Neural cell (in vitro differentiated cells): ENCODE data around the gene COMTD1. TPM values are rescaled to one million over a fixed set of nuclear protein-coding genes. Genes with fewer than 3 reads are reported as not detected.

Source experiments
- H2AFZ ChIP-seq: fragments of 200-600, 300-800 bp; sonication (generic), shearing (Covaris generic); 2 replicates; pipeline ENCODE4 v1.6.0; 2014; ENCODE audit warnings: low read depth, mild to moderate bottlenecking, antibody characterized with exemption, low read length, moderate library complexity
- H3F3A ChIP-seq: fragments of 200-600 bp; shearing (Covaris generic); 2 replicates; pipeline ENCODE4 v1.6.1; 2016; ENCODE audit warnings: mild to moderate bottlenecking, moderate library complexity, mixed read lengths, antibody characterized with exemption, low read length; ENCODE audit not compliant: insufficient read depth, poor library complexity, severe bottlenecking
- H3K27ac ChIP-seq: fragments of 200-600, 300-800 bp; sonication (generic), shearing (Covaris generic); 2 replicates; pipeline ENCODE4 v1.5.1; 2014; ENCODE audit warnings: mild to moderate bottlenecking, low read length, moderate library complexity
- H3K27me3 ChIP-seq: fragments of 300-800, 200-600 bp; sonication (generic), shearing (Covaris generic); 2 replicates; pipeline ENCODE4 v1.6.0; 2014; ENCODE audit warnings: mild to moderate bottlenecking, low read depth, low read length, moderate library complexity; ENCODE audit not compliant: insufficient read depth
- H3K36me3 ChIP-seq: fragments of 300-800, 200-600 bp; sonication (generic), shearing (Covaris generic); 2 replicates; pipeline ENCODE4 v1.5.1; 2014; ENCODE audit warnings: mild to moderate bottlenecking, antibody characterized with exemption, low read length, moderate library complexity; ENCODE audit not compliant: insufficient read depth
- H3K4me2 ChIP-seq: fragments of 300-800, 200-600 bp; sonication (generic), shearing (Covaris generic); 2 replicates; pipeline ENCODE4 v1.6.0; 2014; ENCODE audit warnings: mild to moderate bottlenecking, low read length
- H3K4me3 ChIP-seq: fragments of 300-800, 200-600 bp; sonication (generic), shearing (Covaris generic); 2 replicates; pipeline ENCODE4 v1.5.1; 2014; ENCODE audit warnings: mild to moderate bottlenecking, low read length, moderate library complexity
- H3K79me2 ChIP-seq: fragments of 200-600 bp; shearing (Covaris generic); replicated peaks from 2 replicates; pipeline ENCODE4 v1.6.0; 2014; ENCODE audit warnings: mild to moderate bottlenecking, low read length, moderate library complexity; ENCODE audit not compliant: insufficient read depth
- H3K9ac ChIP-seq: fragments of 300-800, 200-600 bp; sonication (generic), shearing (Covaris generic); 2 replicates; pipeline ENCODE4 v1.6.1; 2016; ENCODE audit warnings: mild to moderate bottlenecking, low read length, mixed read lengths
- H3K9me2 ChIP-seq: fragments of 200-600 bp; shearing (Covaris generic); 2 replicates; pipeline ENCODE4 v1.6.1; 2016; ENCODE audit warnings: mild to moderate bottlenecking, low read length, mixed read lengths; ENCODE audit not compliant: insufficient read depth
- H3K9me3 ChIP-seq: fragments of 200-600, 300-800 bp; sonication (generic), shearing (Covaris generic); 2 replicates; pipeline ENCODE4 v1.6.1; 2016; ENCODE audit warnings: mild to moderate bottlenecking, mixed run types, low read length, moderate library complexity, mixed read lengths
- H4K20me1 ChIP-seq: fragments of 200-600 bp; shearing (Covaris generic); 2 replicates; pipeline ENCODE4 v1.6.1; 2016; ENCODE audit warnings: mild to moderate bottlenecking, mixed run types; ENCODE audit not compliant: insufficient read depth
- EP300 ChIP-seq: fragments of 450-650 bp; conservative IDR thresholded peaks from 2 replicates; pipeline ENCODE4 v1.6.1; 2014; ENCODE audit warnings: antibody characterized with exemption, mild to moderate bottlenecking, moderate library complexity; ENCODE audit not compliant: poor library complexity, severe bottlenecking
- EZH2 ChIP-seq: fragments of 200-600, 300-800 bp; shearing (Covaris generic), sonication (generic); IDR thresholded peaks from 2 replicates; pipeline ENCODE4 v1.6.1; 2014; ENCODE audit warnings: antibody characterized with exemption, low read length, borderline replicate concordance, mild to moderate bottlenecking; ENCODE audit not compliant: insufficient read depth, poor library complexity, severe bottlenecking
- MXI1 ChIP-seq: fragments of 450-650 bp; conservative IDR thresholded peaks from 2 replicates; pipeline ENCODE4 v1.6.1; 2014; ENCODE audit warnings: antibody characterized with exemption, mild to moderate bottlenecking; ENCODE audit not compliant: poor library complexity, severe bottlenecking
- POLR2AphosphoS5 ChIP-seq: IDR thresholded peaks from 2 replicates; pipeline ENCODE4 v1.6.1; 2012
- RAD21 ChIP-seq: fragments of 450-650 bp; conservative IDR thresholded peaks from 2 replicates; pipeline ENCODE4 v1.6.1; 2014; ENCODE audit warnings: antibody characterized with exemption, mild to moderate bottlenecking, moderate library complexity
- SMC3 ChIP-seq: fragments of 450-650 bp; conservative IDR thresholded peaks from 2 replicates; pipeline ENCODE4 v1.6.1; 2014; ENCODE audit warnings: antibody characterized with exemption, mild to moderate bottlenecking, moderate library complexity; ENCODE audit not compliant: poor library complexity
- TAF1 ChIP-seq: IDR thresholded peaks from 2 replicates; pipeline ENCODE4 v1.6.1; 2012; ENCODE audit warnings: low read depth
- polyA plus RNA-seq: library from polyadenylated mRNA; depleted of rRNA; stranded (reverse); fragments of >200 nt; gene quantifications from 2 replicates; pipeline ENCODE4 v1.2.3, GENCODE V29; 2014
- TF ChIP-seq, protein P1 (sequence below): fragments of 450-650 bp; IDR thresholded peaks from 2 replicates; pipeline ENCODE4 v1.5.1; 2014; ENCODE audit warnings: antibody characterized with exemption, mild to moderate bottlenecking, moderate library complexity; ENCODE audit not compliant: poor library complexity, severe bottlenecking
- TF ChIP-seq, protein P2 (sequence below): IDR thresholded peaks from 2 replicates; pipeline ENCODE4 v1.6.1; 2012; ENCODE audit warnings: borderline replicate concordance

The COMTD1 gene
- polyA plus RNA-seq, 1 donor from 2014 or later: 51.4 TPM

DNA sequence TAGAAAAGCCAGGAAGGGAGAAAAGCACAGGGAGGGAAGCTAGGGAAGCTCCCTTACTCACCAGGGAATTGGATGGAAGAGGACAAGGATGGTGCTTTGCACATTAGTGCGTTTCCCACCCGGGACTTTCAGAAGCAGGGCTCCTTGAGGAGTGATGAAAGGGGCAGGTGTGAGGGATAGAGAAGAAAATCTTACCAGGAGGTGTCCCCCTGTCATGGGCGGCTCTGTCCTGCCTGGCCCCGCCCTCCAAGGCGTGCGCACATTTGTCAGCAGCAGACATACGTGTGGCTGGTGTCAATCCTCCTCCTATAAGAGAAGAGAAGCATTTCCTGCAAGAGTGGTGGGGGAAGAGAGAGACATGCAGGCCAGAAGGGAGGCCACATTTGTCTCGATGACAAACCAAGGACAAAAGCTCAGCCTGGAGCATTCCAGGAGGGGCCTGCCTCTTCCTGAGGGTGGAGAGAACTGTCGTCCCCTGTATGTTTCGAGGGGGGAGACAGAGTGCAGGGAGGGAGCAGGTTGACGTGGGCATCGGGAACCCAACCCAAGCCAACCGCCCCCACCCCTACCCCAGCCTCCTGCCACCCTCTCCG lies 47.4 kb upstream of the COMTD1 start:
- peak overlapping the region; percentile 43 for H3K27ac ChIP-seq
- peak overlapping the region; percentile 23 for H2AFZ ChIP-seq
- no peaks in the 10 kb centered on the region for H3F3A ChIP-seq
- H3K9me2 ChIP-seq: no peaks in the 10 kb centered on the region
- H3K27me3 ChIP-seq: no peaks in the 10 kb centered on the region
- no peaks in the 10 kb centered on the region for H3K36me3 ChIP-seq
- no peaks in the 10 kb centered on the region for H4K20me1 ChIP-seq
- peak overlapping the region; percentile 50 for H3K9ac ChIP-seq
- no peaks in the 10 kb centered on the region for H3K9me3 ChIP-seq
- H3K4me2 ChIP-seq: peak overlapping the region; percentile 67
- peak overlapping the region; percentile 57 for H3K4me3 ChIP-seq
- TF ChIP-seq POLR2AphosphoS5 (peak; percentile 21), MXI1 (no peak)
- H3K79me2 ChIP-seq: no peaks in the 10 kb centered on the region

DNA sequence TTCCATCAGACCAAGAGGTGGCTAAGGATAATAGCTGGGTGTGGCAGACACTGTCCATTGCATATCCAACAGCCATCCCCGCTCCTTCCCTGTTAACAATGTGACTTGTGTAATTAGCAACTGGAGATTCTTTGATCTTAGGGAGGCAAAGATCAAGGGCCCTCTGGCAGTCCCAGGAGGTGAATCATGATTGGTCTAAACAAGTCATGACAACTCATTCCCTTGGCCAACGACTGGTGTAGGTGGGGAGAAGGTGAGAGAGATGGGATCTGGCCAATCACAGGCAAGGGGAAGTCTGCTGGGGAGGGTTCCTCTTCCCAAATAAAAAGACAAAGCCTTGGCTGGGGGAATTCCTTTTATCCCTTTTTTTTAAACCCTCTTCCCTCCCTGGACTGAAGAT lies 46.2 kb upstream of the COMTD1 start:
- TF ChIP-seq POLR2AphosphoS5 (no peak), TAF1 (no peak), EP300 (no peak), EZH2 (no peak), SMC3 (no peak), MXI1 (no peak), RAD21 (no peak)
- TF ChIP-seq, protein P1, sequence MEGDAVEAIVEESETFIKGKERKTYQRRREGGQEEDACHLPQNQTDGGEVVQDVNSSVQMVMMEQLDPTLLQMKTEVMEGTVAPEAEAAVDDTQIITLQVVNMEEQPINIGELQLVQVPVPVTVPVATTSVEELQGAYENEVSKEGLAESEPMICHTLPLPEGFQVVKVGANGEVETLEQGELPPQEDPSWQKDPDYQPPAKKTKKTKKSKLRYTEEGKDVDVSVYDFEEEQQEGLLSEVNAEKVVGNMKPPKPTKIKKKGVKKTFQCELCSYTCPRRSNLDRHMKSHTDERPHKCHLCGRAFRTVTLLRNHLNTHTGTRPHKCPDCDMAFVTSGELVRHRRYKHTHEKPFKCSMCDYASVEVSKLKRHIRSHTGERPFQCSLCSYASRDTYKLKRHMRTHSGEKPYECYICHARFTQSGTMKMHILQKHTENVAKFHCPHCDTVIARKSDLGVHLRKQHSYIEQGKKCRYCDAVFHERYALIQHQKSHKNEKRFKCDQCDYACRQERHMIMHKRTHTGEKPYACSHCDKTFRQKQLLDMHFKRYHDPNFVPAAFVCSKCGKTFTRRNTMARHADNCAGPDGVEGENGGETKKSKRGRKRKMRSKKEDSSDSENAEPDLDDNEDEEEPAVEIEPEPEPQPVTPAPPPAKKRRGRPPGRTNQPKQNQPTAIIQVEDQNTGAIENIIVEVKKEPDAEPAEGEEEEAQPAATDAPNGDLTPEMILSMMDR: no peak
- TF ChIP-seq, protein P2, sequence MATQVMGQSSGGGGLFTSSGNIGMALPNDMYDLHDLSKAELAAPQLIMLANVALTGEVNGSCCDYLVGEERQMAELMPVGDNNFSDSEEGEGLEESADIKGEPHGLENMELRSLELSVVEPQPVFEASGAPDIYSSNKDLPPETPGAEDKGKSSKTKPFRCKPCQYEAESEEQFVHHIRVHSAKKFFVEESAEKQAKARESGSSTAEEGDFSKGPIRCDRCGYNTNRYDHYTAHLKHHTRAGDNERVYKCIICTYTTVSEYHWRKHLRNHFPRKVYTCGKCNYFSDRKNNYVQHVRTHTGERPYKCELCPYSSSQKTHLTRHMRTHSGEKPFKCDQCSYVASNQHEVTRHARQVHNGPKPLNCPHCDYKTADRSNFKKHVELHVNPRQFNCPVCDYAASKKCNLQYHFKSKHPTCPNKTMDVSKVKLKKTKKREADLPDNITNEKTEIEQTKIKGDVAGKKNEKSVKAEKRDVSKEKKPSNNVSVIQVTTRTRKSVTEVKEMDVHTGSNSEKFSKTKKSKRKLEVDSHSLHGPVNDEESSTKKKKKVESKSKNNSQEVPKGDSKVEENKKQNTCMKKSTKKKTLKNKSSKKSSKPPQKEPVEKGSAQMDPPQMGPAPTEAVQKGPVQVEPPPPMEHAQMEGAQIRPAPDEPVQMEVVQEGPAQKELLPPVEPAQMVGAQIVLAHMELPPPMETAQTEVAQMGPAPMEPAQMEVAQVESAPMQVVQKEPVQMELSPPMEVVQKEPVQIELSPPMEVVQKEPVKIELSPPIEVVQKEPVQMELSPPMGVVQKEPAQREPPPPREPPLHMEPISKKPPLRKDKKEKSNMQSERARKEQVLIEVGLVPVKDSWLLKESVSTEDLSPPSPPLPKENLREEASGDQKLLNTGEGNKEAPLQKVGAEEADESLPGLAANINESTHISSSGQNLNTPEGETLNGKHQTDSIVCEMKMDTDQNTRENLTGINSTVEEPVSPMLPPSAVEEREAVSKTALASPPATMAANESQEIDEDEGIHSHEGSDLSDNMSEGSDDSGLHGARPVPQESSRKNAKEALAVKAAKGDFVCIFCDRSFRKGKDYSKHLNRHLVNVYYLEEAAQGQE: no peak

GRCh38 chr10:75280236-75280635 lies 44.5 kb upstream of the COMTD1 start:
- H3K4me2 ChIP-seq: no peak overlapping the region
- H3K9me3 ChIP-seq: no peaks in the 10 kb centered on the region
- no peaks in the 10 kb centered on the region for H3K9me2 ChIP-seq
- H4K20me1 ChIP-seq: no peaks in the 10 kb centered on the region
- no peak overlapping the region for H3K27ac ChIP-seq
- no peak overlapping the region for H2AFZ ChIP-seq
- H3K27me3 ChIP-seq: no peaks in the 10 kb centered on the region
- TF ChIP-seq TAF1 (no peak), POLR2AphosphoS5 (no peak), MXI1 (no peak), EP300 (no peak), SMC3 (no peak), RAD21 (no peak), EZH2 (no peak)
- TF ChIP-seq, protein P2: no peak
- TF ChIP-seq, protein P1: no peak
- H3K36me3 ChIP-seq: no peaks in the 10 kb centered on the region
- H3K4me3 ChIP-seq: no peak overlapping the region
- H3F3A ChIP-seq: no peaks in the 10 kb centered on the region
- H3K9ac ChIP-seq: no peak overlapping the region
- no peaks in the 10 kb centered on the region for H3K79me2 ChIP-seq

More for the DNA sequence above, 46.2 kb upstream of the COMTD1 start:
- H4K20me1 ChIP-seq: no peaks in the 10 kb centered on the region
- no peak overlapping the region for H3K4me2 ChIP-seq
- no peak overlapping the region for H3K9ac ChIP-seq
- no peak overlapping the region for H2AFZ ChIP-seq
- H3K9me2 ChIP-seq: no peaks in the 10 kb centered on the region
- no peak overlapping the region for H3K27ac ChIP-seq
- no peaks in the 10 kb centered on the region for H3K36me3 ChIP-seq
- no peaks in the 10 kb centered on the region for H3F3A ChIP-seq
- no peaks in the 10 kb centered on the region for H3K9me3 ChIP-seq
- H3K27me3 ChIP-seq: no peaks in the 10 kb centered on the region
- H3K79me2 ChIP-seq: no peaks in the 10 kb centered on the region
- no peak overlapping the region for H3K4me3 ChIP-seq
